ENCODE data around the gene LNX1.

DNA sequence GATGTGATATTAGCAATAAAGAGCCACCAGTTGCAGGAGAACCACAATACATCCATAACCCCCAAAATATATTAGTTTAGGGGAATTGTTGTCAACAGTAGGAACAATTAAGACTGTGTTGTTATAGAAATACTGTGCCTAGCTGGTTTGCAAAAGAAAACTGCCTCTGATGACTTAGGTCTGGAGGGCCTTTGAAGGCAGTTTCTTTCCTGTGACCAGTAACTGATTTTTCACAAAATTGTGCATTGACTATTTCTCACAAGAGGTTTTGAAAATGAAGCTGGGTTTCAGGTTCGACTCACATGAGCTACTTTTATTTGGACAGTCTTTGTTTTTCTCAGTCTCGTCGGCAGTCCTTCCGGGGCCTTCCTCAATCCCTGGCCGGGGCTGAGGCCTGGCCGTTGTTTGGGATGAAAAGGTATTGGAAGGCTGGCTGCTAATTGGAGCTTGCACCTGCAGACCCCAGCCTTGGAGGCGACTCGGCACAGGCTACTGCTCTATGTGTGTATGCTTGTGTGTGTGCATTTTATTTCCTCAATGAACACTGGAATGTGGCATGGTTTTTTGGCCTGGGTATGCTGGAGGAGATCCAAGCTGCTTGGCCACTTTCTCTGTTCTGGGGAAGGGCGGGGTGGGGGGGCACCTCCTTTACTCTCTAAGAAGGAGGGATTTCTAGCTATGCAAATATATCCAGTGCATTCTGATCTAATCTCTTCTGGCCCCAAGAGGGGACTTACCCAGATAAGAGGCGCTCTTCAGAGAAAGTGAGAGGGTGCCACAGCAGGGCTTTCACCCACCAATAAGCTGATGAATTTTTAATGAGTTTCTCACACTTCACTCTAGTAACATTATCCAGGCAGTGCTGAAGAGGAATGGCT lies 49.5 kb upstream of the LNX1 start:
- TF ChIP-seq, protein P1, sequence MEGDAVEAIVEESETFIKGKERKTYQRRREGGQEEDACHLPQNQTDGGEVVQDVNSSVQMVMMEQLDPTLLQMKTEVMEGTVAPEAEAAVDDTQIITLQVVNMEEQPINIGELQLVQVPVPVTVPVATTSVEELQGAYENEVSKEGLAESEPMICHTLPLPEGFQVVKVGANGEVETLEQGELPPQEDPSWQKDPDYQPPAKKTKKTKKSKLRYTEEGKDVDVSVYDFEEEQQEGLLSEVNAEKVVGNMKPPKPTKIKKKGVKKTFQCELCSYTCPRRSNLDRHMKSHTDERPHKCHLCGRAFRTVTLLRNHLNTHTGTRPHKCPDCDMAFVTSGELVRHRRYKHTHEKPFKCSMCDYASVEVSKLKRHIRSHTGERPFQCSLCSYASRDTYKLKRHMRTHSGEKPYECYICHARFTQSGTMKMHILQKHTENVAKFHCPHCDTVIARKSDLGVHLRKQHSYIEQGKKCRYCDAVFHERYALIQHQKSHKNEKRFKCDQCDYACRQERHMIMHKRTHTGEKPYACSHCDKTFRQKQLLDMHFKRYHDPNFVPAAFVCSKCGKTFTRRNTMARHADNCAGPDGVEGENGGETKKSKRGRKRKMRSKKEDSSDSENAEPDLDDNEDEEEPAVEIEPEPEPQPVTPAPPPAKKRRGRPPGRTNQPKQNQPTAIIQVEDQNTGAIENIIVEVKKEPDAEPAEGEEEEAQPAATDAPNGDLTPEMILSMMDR (IDR thresholded peaks at IDR 0.05) = no peak
- TF ChIP-seq POLR2A (IDR thresholded peaks at IDR 0.05) (no peak), EP300 (IDR thresholded peaks at IDR 0.05) (no peak)
